GM15510 (cell line): ENCODE results near the gene EEF1AKMT1.

ENCODE experiments used
- POLR2A ChIP-seq: IDR thresholded peaks from 3 replicates; pipeline ENCODE4 v1.6.1; 2011; ENCODE audit warnings: borderline replicate concordance; ENCODE audit not compliant: insufficient read length; ENCODE audit errors: extremely low read depth

The EEF1AKMT1 gene

DNA sequence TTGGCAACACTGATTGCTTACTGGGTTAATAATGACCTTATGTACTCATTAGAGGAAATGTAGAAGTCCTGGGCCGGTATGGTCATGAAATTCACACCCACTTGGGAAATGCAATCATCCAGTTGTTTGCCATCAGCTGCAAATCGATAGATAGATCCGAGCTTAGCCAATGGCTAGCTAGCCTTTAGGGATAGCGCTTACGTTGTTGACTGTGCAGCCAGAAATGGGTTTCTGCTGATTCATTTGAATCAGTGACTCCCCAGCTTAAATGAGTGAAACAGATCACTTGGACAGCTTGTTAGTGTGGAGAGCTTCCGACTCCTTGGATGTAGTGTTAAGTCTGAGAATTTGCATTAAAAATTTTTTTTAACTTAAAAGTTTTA, 58.4 kb downstream of the EEF1AKMT1 start:
- no peak for TF ChIP-seq POLR2A

DNA sequence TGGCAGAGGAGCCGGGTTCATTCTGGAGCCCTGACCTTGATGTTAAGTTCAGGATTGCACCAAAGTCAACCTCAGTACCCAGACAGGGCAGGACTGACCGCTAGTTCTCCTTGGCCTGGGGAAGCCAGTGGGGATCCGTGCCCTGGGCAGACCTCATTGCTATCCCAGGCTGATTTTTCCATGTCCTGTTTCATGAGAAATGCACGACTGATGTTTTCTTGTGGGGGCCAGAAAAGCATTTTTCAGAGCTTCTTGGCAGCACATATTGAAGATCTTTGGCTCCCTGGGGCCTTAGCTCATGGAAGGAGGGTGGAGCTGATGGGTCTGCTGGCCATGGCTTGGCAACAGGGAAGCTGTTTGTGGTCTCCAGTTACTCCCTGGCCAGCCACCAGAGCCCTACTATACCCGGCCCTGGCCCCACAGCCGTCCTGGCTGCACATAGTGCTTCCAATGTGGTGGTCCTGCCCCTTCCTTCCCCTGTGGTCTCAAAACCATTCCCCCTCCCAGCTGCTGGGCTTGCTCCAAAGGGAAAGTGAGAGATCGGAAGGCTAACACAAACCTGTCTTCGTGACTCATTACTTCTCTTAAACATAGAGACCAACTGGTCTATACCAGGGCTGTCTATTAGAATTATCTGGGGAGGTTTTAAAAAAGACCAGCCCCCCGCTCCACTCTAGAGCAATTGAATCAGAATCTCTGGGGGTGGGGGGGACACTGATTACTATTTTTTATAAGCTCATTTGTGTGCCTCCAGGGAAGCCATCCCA, 59.0 kb downstream of the EEF1AKMT1 start:
- TF ChIP-seq POLR2A, result no peak

DNA sequence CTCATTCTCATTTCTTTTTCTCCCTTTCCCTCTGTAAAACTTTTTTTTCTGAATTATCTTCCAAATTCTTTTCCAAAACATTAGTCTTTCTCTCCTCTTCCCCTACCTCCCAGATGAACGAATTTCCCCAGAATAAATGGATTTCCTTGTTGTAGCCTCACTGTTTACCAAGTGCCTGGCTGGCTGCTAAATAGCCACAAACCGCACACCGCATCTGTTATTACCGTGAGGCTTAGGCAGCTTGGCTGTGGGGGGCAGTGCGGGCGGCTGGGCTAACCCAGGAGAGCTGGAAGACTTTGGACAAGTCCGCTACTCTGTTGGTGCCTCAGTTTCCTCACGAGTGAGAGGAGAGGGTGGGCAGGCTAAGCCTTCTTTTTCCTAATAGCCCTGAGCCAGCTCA, 59.6 kb downstream of the EEF1AKMT1 start:
- no peak for TF ChIP-seq POLR2A

DNA sequence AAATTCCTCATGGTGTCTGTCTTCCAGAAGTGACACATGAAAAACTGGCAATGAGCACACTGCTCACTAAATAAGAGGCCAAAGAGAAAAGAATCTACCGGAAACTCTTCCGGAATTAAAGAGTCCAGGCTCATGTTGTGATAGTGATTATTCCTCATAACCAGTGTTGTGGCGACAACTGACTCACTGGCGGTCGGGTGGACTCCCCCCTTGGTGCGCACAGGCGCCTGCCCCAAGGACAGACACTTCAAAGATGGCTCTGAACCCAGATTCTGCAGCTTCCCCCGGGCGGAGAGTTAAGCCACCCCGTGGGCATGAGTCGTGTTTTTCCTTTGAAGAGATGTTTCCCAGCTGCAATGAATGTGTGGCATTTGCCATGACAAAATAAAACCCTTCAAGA, 60.0 kb downstream of the EEF1AKMT1 start:
- TF ChIP-seq POLR2A, result no peak

- TF ChIP-seq POLR2A, result no peak
Observed at GRCh38 chr13:20713014-20713376, 60.8 kb downstream of the EEF1AKMT1 start.

GRCh38 chr13:20711301-20712044, 62.3 kb downstream of the EEF1AKMT1 start:
- no peak for TF ChIP-seq POLR2A

GRCh38 chr13:20709782-20710181, 64.0 kb downstream of the EEF1AKMT1 start:
- no peak for TF ChIP-seq POLR2A

GRCh38 chr13:20709369-20709768, 64.4 kb downstream of the EEF1AKMT1 start:
- no peak for TF ChIP-seq POLR2A

DNA sequence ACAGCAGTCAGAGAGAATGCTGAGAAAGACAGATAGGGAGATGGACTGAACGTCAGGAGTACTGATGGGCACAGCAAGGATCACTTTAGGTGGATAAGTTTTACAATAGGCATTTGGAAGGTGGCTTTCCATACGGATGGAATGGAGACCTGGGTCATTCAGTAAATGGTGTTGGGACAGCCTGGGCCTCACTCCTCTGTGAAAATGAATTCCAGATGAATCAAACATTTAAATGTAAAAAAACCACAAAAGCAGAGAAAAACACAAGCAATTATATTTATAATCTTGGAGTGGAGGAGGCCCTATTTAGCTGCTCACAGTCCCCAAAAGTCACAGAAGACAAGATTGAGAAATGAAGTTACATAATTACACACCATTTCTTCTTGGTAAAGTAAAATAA, 65.5 kb downstream of the EEF1AKMT1 start:
- no peak for TF ChIP-seq POLR2A

- no peak for TF ChIP-seq POLR2A
Observed at GRCh38 chr13:20706661-20707060, 67.1 kb downstream of the EEF1AKMT1 start.

- no peak for TF ChIP-seq POLR2A
Observed at GRCh38 chr13:20704459-20705069, 69.2 kb downstream of the EEF1AKMT1 start.

DNA sequence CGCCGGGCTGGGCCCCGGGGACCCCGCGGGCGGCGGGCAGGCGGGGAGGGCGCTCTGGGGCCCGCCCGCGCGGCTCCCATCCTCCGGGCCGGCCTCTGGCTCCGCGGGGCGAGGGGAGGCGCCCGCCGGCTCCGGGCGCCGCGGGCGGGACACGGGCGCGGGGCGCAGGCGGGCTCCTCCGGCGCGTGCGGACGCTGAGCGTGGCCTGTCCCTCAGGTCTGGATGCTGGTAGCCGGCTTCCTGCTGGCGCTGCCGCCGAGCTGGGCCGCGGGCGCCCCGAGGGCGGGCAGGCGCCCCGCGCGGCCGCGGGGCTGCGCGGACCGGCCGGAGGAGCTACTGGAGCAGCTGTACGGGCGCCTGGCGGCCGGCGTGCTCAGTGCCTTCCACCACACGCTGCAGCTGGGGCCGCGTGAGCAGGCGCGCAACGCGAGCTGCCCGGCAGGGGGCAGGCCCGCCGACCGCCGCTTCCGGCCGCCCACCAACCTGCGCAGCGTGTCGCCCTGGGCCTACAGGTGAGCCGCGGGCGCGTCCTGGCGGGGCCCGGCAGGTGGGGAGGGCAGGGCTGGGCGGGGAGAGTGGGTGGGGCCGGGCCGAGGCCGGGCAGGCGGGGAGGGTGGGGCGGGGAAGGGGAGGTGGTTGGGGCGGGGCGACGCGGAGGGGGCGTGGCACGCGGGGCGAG, 69.8 kb downstream of the EEF1AKMT1 start:
- peak; percentile 48 for TF ChIP-seq POLR2A

DNA sequence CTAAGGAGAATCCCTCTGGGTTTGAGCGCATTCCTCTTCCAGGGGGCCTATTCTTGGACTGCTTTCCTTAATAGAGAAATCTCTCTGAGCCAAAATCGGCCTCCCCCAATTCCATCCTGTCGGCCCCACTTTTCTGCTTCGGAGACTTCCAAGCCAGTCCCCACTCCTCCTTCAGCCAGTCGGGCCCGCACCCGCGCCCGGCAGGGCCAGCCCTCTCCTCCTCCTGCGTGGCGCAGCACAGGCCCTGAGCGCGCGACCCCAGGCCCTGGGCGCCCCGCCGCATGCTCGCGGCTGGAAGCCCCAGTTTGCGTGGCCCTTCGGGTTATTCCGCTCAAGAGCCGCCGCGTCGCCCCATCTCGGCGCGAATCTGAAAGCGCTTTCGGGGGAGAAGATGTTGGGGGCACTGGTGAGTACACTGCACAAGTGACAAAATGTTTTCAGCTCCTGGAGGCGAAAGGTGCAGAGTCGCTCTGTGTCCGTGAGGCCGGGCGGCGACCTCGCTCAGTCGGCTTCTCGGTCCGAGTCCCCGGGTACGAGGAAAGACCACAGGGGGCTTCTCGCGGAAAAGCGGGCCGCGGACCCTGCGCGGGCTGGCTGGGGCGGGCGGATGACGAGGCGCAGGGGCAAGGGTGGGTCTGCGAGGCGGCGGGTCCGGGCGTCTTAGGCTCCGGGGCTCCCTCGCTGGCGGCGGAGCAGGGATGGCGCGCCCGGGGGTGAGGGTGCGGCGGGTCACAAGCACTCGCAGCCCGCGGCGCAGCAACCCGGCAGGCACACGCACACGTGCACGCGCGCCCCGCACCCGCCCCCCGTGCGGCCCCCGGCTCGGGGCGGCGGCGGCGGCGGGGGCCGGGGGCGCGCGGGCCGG, 70.6 kb downstream of the EEF1AKMT1 start, which contains the start of gene IL17D:
TSS of gene IL17D (plus strand) at position 785 of the 865 bp plus-strand sequence. CDS start 303 bp downstream, outside the sequence.
- no peak for TF ChIP-seq POLR2A

GRCh38 chr13:20702530-20702914, 71.2 kb downstream of the EEF1AKMT1 start:
- no peak for TF ChIP-seq POLR2A
